Measurements from ENCODE around the gene PLK1.
"Not testable (repeated sequence)": the region's sequence is repeated elsewhere in the genome, so short reads cannot be mapped to it uniquely, and the experiment has no call there.

Gene PLK1

DNA sequence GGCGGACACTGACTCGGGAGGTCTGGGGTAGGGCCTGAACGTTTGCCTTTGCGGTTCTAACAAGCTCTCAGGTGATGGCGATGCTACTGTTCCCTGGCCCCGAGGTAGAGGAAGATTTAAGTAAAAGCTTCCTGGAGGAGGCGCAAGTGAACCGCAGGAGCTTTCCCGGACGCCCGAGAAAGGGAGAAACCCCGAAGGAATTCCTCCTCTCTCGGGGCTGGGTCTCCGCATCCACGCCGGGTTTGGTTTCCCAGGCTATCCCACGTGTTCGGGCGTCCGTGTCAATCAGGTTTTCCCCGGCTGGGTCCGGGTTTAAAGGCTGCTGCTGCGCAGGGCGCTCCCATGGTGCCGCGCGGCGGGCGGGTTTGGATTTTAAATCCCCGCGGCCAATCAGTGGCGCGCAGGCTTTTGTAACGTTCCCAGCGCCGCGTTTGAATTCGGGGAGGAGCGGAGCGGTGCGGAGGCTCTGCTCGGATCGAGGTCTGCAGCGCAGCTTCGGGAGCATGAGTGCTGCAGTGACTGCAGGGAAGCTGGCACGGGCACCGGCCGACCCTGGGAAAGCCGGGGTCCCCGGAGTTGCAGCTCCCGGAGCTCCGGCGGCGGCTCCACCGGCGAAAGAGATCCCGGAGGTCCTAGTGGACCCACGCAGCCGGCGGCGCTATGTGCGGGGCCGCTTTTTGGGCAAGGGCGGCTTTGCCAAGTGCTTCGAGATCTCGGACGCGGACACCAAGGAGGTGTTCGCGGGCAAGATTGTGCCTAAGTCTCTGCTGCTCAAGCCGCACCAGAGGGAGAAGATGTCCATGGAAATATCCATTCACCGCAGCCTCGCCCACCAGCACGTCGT lies at the start of gene PLK1:
TSS of gene PLK1 (plus strand) at position 460 of the 844 bp plus-strand sequence. CDS start at position 504, 44 bp downstream.
- DNase-seq (ENCODE audit: low spot score), result peak; percentile 91

DNA sequence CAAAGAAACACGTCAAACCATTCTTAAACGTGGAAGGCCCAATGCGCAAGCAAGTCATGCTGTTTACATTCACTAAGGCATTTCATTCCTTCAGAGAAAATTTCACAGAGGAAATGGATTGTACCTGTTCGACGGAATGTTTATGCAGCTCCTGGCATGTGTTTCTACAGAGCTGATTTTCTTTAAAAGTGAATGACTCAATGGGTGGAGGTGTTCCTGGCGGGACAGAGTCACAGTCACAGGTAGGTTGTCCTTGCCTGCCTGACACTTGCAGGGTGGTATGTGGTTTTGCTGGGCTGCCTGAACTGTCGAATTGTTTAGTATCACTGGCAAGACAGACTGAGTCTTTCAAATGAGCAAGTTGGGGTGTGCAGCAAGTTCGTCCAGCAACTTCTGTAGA lies 49.2 kb upstream of the PLK1 start:
- peak; percentile 35 for DNase-seq (ENCODE audit: low spot score)

DNA sequence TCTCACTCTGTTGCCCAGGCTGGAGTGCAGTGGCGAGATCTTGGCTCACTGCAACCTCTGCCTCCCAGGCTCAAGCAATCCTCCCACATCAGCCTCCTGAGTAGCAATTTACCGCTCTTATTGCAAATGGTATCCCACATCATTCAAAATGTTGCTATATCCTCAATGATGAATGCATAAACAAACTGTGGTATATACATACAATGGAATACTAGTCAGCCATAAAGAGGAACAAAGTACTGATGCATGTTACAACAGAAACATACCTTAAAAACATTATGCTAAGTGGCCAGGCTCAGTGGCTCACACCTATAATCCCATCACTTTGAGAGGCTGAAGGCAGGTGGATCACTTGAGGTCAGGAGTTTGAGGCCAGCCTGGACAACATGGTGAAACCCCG lies 46.8 kb upstream of the PLK1 start:
- not testable (repeated sequence) for DNase-seq (ENCODE audit: low spot score)

DNA sequence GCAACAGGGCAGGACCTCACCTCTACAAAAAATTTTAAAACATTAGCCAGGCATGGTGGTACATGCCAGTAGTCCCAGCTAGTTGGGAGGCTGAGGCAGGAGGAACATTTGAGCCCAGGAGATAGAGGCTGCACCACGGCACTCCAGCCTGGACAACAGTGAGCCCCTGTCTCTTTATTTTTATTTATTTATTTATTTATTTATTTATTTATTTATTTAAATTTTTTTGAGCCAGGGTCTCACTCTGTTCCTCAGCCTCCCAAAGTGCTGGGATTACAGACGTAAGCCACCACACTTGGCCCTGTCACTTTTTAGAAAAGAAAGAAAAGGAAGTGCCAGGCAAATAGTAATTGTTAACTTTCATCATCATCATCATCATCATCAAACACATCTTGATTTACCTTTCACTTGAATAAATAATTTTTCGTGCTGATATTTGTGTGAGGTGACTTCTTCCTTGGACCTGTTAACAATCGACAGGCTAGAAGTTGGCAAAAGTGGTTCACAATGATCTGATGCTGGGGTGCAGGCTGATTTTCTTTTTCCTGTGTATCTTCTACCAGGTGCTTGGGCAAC lies 44.1 kb upstream of the PLK1 start:
- DNase-seq (ENCODE audit: low spot score), result no peak

DNA sequence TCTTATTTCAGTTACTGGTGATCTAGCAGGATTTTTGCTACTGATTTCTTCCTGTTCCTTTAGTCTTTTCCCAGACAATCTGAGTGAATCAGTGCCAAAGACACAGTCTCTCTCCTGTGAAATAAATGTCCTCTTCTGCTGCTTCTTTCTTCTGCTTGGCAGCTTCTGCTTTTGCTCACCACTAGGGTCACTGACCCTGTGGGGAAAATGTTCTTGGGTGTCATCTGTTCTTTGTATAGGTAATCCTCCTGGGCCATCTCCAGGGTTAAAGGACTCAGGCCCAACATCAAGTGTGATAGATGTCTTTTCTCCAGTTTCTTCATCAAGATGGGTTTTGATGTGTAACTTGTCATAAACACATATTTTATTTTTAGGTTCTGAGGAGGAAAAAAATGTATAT lies 42.7 kb upstream of the PLK1 start:
- no peak for DNase-seq (ENCODE audit: low spot score)

DNA sequence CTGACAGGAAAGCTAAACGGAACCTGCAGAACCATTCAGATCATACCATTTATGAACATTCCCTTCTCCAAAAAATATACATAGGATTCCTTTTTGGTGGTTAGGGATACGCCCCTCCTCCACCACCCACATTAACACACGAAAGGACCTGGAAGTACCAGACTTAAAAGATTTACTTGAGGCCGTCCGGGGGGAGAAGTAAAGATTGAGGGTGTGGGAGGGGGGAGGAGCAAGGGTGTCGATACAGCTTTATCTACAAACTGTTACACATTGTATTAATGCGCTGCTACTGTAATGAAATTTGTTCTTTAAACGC lies 38.1 kb upstream of the PLK1 start:
- DNase-seq (ENCODE audit: low spot score), result no peak

DNA sequence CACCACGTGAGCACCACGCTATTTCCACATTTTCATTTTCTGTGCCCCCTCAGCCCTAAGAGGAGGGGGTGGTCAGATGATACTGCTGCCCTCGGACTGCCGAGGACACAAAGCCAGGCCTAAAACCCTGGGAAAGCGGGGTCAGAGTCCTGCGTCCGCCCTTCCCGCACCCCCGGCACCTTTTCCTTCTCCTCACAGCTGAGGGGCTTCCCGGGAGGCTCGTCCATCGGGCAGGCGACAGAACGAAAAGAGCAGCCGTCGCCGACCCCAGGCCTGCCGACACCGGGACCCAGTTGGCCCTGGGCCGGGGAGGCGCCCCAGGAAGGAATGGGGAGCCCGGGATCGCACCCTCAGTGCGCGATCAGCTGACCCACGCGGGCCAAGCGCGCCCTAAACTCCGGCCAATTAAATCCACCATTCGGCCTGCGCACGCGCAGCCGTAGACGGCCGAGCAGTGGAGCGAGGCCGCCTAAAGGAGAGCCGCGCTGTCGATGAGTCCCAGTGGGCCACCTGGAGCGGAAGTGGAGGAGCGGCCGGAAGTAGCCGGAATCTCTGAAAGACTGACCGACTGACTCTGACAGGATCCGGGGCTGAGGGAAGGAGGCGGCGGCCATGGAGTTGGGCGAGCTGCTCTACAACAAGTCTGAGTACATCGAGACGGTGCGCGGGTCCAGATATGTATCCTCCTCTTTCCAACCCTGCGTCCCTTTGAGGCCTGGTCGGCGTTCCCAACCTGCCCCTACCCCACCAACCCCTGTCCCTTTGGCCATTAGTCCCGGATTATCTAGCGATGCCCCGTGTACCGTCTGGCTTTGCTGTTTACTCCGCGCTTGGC lies 37.5 kb upstream of the PLK1 start, which contains the start of the genes DCTN5 and PALB2:
TSS of gene DCTN5 (plus strand) at position 536 of the 835 bp plus-strand sequence. CDS start at position 613, 77 bp downstream.
TSS of gene PALB2 (minus strand) at position 380 of the 835 bp plus-strand sequence. CDS start at position 227, 153 bp downstream.
- DNase-seq (ENCODE audit: low spot score), result peak; percentile 95

DNA sequence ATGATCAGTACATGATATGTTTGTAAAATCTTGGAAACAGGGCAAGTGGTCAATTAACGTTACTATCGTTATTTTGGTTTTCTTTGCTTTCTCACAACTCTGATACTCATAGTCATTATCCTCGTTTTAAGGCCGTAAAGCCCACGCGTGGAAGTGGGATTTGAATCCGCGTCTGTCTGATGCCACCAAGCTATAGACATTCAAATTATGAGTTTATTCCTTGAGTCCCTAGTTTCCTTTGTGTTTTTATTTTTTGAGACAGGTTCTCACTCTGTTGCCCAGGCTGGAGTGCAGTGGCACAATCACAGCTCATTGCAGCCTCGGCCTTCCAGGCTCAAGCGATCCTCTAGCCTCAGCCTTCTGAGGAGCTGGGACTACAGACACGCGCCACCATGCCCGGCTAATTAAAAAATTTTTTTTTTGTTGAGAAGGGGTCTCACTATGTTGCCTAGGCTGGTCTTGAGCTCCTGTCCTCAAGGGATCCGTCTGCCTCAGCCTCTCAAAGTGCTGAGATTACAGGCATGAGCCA lies 36.4 kb upstream of the PLK1 start:
- no peak for DNase-seq (ENCODE audit: low spot score)

DNA sequence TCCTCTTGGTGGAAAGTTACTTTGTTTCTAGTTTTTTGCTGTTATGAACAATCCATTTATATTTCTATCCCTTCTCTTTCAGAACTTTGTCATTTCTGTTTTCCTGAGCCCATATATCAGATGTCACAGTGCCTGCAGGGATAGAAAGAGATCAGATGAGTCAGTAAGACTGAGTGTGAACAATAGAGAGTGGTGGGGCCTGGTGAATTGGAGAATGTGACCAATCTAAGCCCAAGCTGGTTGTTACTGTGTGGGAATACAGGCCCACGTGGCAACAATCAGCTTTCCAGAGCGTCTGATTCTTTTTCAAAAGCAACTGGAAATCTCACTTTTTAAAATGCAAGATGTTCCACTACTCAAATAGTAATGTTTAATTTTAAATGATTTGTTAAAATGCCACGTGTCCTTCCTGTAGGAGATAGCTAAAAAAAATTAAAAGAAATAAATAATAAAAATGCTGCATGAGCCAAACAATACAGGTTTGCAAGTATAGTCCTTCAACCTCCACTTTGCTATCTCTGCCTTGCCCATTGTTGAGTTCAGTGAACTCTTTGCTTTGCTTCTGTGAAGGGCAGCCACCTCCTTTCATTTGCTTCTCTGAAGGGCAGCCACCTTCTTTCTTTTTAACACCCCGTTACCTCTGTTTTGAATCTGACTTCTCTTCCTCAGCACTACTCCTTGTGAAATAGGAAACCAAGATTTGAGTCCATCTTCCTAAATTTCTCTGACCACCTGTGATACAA lies 27.8 kb upstream of the PLK1 start:
- no peak for DNase-seq (ENCODE audit: low spot score)

DNA sequence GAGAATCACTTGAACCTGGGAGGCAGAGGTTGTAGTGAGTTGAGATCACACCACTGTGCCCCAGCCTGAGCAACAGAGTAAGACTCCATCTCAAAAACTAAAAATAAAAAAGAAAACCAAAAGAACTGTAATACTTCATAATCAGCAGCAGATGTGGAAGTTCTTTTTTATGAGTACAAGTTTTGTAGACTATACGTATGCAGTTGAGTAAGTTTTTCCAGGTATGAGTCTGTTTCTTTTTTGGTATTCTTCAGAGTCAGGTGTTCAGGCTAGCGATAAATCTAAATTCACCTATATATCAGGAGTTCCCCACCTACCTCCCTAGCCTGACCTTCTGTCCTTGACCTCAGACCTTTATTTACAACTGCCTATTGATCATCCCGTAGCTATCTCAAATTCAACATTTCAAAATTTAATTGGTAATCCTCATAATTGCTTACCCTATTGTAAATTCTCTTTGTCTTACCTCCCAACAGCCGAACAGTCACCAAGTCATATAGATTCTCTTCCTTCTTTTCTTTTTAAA lies 26.7 kb upstream of the PLK1 start:
- no peak for DNase-seq (ENCODE audit: low spot score)

DNA sequence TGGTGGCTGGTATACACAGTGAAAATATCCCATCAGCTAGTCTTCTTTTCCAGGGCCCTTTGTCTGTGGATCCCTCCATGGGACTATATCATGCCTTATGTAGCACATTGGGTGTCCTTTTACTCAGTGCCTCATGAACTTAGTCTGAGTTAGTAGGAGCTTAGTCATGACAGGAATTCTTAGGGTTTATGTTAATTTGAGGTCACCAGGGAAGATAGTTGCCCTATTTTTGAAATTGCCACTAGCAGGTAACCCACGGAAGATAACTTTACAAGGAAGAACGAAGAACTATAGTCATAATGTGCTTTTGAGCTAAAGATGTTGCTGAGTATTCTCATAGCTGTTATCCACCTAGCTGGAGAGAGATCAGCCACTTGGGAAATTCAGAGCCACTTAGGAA lies 14.8 kb upstream of the PLK1 start:
- DNase-seq (ENCODE audit: low spot score), result no peak

DNA sequence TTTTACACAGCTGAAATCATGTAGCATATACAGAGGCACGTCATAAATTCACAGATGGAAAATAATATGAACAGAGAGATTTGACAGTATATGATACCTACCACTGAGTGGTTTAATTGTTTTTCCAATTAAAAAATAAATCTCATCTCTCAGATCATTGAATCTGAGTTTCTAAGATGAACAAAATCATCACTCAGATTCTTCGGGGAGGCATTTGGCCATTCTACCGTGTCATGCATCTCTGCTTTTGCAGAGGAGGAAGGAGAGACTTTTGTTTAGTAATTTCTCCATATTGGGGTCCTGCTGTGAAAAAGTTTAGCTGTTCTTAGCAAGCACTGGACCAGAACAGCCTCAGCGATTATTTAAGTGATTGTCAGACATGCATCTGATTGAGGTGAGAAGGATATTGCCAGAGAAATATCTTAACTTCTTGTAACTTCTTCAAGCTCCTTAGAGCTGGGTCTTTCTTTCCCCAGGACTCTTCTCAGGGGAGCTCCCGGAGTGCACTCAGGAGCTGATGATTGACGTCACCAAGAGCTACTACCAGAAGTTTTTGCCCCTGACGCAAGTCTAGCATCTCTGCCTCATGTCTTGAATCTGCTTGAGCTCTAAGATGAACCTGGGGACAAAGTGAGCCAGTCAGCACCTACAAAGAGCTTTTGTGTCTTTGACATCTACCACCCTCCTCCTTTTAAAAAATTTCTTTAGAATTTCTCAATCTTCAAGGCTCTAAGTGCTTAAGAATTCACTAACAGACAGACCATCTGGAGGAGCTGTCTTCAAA lies 11.9 kb upstream of the PLK1 start:
- DNase-seq (ENCODE audit: low spot score), result no peak

DNA sequence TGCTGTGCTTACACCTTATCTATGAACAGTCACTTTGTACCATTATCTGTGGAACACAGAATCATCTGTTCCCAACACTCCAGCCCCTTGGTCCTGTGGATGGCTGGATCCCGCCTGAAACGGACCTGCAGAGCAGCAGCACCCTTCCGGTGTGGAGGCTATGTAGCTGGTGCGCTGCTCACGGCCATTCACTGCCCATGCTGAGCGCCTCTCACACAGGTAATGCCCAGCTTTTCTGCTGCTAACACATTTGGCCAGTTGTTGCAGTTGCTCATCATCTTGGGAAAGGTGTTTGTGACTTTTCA lies 11.4 kb upstream of the PLK1 start:
- DNase-seq (ENCODE audit: low spot score), result no peak

DNA sequence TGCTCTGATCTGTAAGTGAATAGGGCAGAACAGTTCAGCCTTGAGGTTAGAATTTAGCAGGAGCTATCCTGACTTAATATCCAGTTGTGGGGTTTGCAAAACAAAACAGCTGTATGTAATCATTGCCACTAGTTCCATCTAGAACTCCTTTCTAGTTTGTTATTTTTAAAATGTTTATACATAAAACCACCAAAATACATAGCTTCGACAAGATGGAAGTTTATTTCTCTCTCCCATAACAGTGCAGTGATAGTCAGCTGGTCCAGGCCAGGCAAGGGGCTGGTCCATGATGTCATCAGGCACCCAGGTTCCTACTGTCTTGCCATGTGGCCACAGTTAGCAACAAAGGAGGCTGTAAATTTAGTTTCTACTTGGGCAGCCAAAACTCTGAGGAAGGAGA lies 10.5 kb upstream of the PLK1 start:
- no peak for DNase-seq (ENCODE audit: low spot score)

DNA sequence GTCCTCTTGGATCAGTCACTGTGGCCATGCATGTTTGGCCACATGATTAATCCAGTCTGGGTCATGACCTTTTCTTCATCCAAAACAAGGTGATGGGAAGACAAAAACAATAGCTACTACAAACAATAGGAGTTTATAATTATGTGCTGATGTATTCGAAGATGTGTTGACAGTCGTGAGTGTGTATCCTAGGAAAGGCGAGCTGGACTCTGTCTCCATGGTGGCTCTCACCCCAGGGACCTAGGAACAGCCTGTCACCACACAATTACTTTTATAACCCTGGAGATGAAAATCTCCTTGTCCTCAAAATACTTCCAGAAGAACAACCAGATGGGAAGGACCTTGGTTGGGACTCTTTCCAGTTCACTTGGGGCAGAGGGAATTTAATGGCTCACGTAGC lies 9.8 kb upstream of the PLK1 start:
- peak; percentile 18 for DNase-seq (ENCODE audit: low spot score)

DNA sequence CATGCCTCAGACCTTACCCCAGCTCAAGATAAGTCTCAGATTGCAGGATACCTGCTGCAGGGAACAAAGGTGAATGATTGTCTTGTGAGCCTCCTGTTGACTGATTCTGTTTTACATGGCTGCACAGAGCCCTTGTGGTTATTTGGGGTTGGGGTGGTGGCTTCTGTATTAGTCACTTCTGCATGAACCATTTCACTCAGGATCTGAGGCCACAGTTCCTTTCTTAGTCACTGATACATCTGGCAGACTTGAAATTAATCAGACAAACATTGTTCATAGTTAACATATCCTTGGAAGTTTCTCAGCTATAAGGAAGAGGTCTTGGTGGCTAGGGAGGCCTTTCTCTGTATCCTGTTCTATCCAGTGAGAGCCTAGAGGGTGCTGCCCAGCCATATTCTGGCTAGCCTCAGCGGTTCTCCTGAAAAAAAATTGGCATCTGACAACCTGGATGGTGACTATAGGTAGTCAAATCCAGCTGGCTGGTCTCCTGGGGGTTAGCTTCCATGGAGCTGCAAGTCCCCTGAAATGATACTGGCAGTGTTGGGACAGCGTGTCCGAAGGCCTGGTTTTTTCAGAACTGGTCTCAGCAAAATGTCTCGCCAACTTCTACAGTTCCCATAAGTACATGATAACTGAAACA lies 8.4 kb upstream of the PLK1 start:
- DNase-seq (ENCODE audit: low spot score), result peak; percentile 97

DNA sequence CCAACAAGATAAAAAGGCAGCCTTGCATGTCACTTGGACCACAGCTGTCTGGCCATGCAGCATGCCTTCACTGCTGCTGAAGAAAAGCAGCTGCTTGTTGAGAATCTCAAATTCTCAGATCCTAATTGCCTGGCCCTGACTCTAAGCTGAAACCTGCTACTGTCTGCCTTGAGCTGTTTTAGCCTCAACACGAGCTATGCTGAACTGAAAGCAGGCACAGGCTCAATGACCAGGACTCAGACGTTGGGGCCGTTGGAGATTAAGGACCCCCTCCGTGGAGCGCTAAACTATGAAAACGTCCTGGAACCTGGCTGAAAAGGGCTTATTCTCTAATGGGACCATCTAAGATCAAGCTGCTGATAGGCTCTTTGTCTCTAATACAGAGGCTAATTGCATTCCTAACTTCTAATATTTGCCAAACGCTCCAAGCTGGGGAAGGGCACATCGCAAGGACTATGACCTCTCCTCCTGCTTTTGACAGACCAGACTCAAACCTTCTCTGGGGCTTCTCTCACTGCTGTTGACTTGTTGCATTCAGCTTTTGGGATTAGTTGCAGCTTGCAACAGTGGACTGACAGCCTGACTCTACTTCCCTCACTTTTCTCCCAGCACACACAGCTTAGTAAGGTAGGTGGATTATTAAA lies 4.6 kb upstream of the PLK1 start:
- DNase-seq (ENCODE audit: low spot score), result no peak

DNA sequence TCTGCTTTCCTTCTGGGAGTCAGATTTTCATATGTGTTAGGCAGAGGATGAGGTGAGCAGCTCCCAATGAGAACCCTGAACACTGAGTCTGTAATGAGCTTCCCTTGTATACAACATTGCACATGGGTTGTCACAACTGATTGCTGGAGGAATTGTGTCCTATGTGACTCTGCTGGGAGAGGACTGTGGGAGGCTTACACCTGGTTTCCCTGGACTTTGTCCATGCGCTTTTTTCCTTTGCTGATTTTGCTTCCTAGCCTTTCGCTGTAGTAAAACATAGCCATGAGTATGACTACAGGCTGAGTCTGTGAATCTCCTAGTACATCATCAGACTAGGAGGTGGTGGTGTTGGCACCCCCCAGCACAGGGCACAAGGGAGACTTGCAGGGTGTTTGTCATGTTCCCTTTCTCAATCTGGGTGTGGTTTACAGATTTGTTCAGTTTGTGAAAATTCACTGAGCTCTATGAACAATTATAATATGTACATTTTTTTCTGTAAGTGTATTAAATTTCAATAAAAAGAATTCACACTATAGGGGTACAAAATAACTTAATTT lies 1.7 kb upstream of the PLK1 start:
- no peak for DNase-seq (ENCODE audit: low spot score)

DNA sequence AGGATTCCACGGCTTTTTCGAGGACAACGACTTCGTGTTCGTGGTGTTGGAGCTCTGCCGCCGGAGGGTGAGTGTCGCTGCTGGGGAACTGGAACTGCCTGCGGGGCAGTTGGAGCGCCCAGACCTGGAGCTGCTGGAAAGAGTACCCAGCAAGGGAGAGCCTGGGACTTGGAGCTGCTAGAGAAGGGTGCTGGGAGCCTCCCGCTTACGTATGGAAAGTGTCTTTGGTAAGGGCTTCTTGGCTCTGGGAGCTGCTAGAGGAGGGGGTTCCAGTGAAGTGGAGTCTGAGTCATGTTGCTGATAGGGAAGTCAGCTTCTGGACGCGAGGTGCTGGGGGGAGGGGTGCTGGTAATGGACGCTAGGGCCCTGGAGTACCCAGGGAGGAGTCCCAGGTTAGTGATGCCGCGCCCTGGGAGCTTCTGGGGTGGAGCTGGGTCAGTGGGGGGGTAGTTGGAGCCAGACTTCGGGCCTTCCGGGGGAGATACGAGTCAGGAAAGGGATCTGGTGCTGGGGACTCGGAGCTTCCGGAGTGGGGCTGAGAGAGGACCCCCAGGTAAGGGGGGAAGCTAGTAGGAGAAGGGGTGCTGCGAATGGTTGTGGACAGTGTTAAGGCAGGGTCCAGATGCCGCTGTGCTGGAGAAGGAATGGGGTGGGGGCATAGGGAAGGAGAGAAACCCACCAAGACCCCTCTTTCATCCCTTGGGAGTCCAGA lies 741 bp downstream of the PLK1 start:
- DNase-seq (ENCODE audit: low spot score), result peak; percentile 50

Measured in kidney tubule cell (primary cell).